Stimulated activated CD8-positive, alpha-beta memory T cell treated with anti-CD3 and anti-CD28 coated beads, Interleukin-12 subunit alpha, Interleukin-12 subunit beta, amount 100 ng/mL, for 1 hour (primary cell): ENCODE measurements around the gene HRAS.

Experiments
- DNase-seq: peaks from one replicate; pipeline ENCODE4 v3.0.0-alpha.2; 2020; ENCODE audit warnings: low read depth

Gene HRAS

GRCh38 chr11:553083-553987 lies 18.0 kb upstream of the HRAS start:
- no peak for DNase-seq

- DNase-seq: no peak
These were observed 16.2 kb upstream of the HRAS start for GRCh38 chr11:551596-551995.

GRCh38 chr11:551131-551530 lies 15.8 kb upstream of the HRAS start:
- no peak for DNase-seq

- no peak for DNase-seq
These were observed 15.3 kb upstream of the HRAS start for GRCh38 chr11:550746-551085.

- DNase-seq: no peak
These were observed 14.8 kb upstream of the HRAS start for GRCh38 chr11:550021-550745.

GRCh38 chr11:548700-549603 lies 13.6 kb upstream of the HRAS start:
- no peak for DNase-seq

- no peak for DNase-seq
These were observed 9.8 kb upstream of the HRAS start for GRCh38 chr11:545171-545570.

GRCh38 chr11:544817-545166 lies 9.4 kb upstream of the HRAS start:
- no peak for DNase-seq

- DNase-seq: no peak
These were observed 6.1 kb upstream of the HRAS start for GRCh38 chr11:541433-541885.

GRCh38 chr11:540583-541432 lies 5.4 kb upstream of the HRAS start:
- no peak for DNase-seq

- no peak for DNase-seq
These were observed 4.7 kb upstream of the HRAS start for GRCh38 chr11:539971-540481.

- DNase-seq: no peak
These were observed 3.2 kb upstream of the HRAS start for GRCh38 chr11:538431-539051.

- no peak for DNase-seq
These were observed 2.5 kb upstream of the HRAS start for GRCh38 chr11:537622-538430.

GRCh38 chr11:536841-537621 lies 1.7 kb upstream of the HRAS start, which contains the start of gene LRRC56:
Gene LRRC56, plus strand, starts transcription at chr11:537527. Its CDS starts 3,158 bp downstream, at chr11:540685.
- peak; percentile 88 for DNase-seq

- no peak for DNase-seq
These were observed 212 bp downstream of the HRAS start for GRCh38 chr11:535210-535518.

GRCh38 chr11:534396-535209 lies 773 bp downstream of the HRAS start:
- DNase-seq: no peak

GRCh38 chr11:533586-534395 lies 1.6 kb downstream of the HRAS start:
- DNase-seq: no peak
